Loucy (cell line): ENCODE data around the gene RHCE.

Experiments
- H2AFZ ChIP-seq: fragments of 200-600 bp; sonication (generic); 2 replicates; pipeline ENCODE4 v1.6.0; 2016; ENCODE audit warnings: antibody characterized with exemption, mild to moderate bottlenecking, low read length, moderate library complexity
- H3F3A ChIP-seq: fragments of 200-600 bp; 2 replicates; pipeline ENCODE4 v1.6.0; 2016; ENCODE audit warnings: antibody characterized with exemption, low read depth, mild to moderate bottlenecking
- H3K27me3 ChIP-seq: fragments of 200-600 bp; sonication (generic); 2 replicates; pipeline ENCODE4 v1.6.1; 2014; ENCODE audit warnings: low read length, mild to moderate bottlenecking; ENCODE audit not compliant: insufficient read depth, poor library complexity, severe bottlenecking
- H3K36me3 ChIP-seq: fragments of 200-600 bp; sonication (generic); 2 replicates; pipeline ENCODE4 v1.6.1; 2016; ENCODE audit warnings: low read length; ENCODE audit not compliant: insufficient read depth
- H3K4me1 ChIP-seq: fragments of 200-600 bp; sonication (generic); 2 replicates; pipeline ENCODE4 v1.5.1; 2014; ENCODE audit warnings: low read length, mild to moderate bottlenecking; ENCODE audit not compliant: insufficient read depth, poor library complexity, severe bottlenecking
- H3K4me2 ChIP-seq: fragments of 200-600 bp; sonication (generic); 2 replicates; pipeline ENCODE4 v1.6.0; 2014; ENCODE audit warnings: antibody characterized with exemption, low read length, low read depth, mild to moderate bottlenecking; ENCODE audit not compliant: poor library complexity, severe bottlenecking
- H3K4me3 ChIP-seq: fragments of 200-600 bp; sonication (generic); 2 replicates; pipeline ENCODE4 v1.5.1; 2014; ENCODE audit warnings: low read length, mild to moderate bottlenecking, mixed read lengths; ENCODE audit not compliant: poor library complexity, severe bottlenecking
- H3K79me2 ChIP-seq: fragments of 200-600 bp; sonication (generic); 2 replicates; pipeline ENCODE4 v1.6.1; 2014; ENCODE audit warnings: low read length; ENCODE audit not compliant: insufficient read depth
- H3K9ac ChIP-seq: fragments of 200-600 bp; sonication (generic); 2 replicates; pipeline ENCODE4 v1.6.0; 2014; ENCODE audit warnings: mild to moderate bottlenecking, low read depth, low read length, moderate library complexity; ENCODE audit not compliant: poor library complexity, severe bottlenecking
- H3K9me2 ChIP-seq: fragments of 200-600 bp; sonication (generic); replicated peaks from 2 replicates; pipeline ENCODE4 v1.6.1; 2016; ENCODE audit warnings: low read depth, low read length, mixed read lengths
- H3K9me3 ChIP-seq: fragments of 200-600 bp; sonication (generic); 2 replicates; pipeline ENCODE4 v1.6.1; 2014; ENCODE audit warnings: mild to moderate bottlenecking, antibody characterized with exemption, low read length, low read depth; ENCODE audit not compliant: insufficient read depth
- H4K20me1 ChIP-seq: fragments of 200-600 bp; sonication (generic); 2 replicates; pipeline ENCODE4 v1.6.0; 2014; ENCODE audit warnings: antibody characterized with exemption, low read length, mild to moderate bottlenecking; ENCODE audit not compliant: insufficient read depth, poor library complexity, severe bottlenecking
- CTCF ChIP-seq: fragments of 200-600 bp; sonication (generic); conservative IDR thresholded peaks from 2 replicates; pipeline ENCODE4 v1.5.1; 2014; ENCODE audit warnings: mild to moderate bottlenecking, antibody characterized with exemption, low read length
- EZH2phosphoT487 ChIP-seq: fragments of 200-600 bp; IDR thresholded peaks from 2 replicates; pipeline ENCODE4 v1.6.1; 2018; ENCODE audit warnings: antibody characterized with exemption, mild to moderate bottlenecking, moderate library complexity, borderline replicate concordance

The RHCE gene

GRCh38 chr1:25431955-25432719, 11.5 kb upstream of the RHCE start:
- Histone ChIP-seq H3K27me3 (no peaks in the 10 kb centered on the region), H3K9me3 (no peaks in the 10 kb centered on the region), H4K20me1 (peaks cover 58% of the 10 kb centered on the region), H3K36me3 (no peaks in the 10 kb centered on the region), H3K9ac (peak overlapping the region; percentile 69), H3K79me2 (peaks cover 62% of the 10 kb centered on the region), H3K4me3 (peak overlapping the region; percentile 77), H3K9me2 (no peaks in the 10 kb centered on the region), H3K4me1 (peaks cover 59% of the 10 kb centered on the region), H3K4me2 (peak overlapping the region; percentile 84), H3F3A (peaks cover 3% of the 10 kb centered on the region), H2AFZ (no peak overlapping the region)
- no peak for TF ChIP-seq EZH2phosphoT487
- TF ChIP-seq CTCF = no peak

GRCh38 chr1:25430967-25431881, 10.6 kb upstream of the RHCE start:
- Histone ChIP-seq H3K4me3 (peak overlapping the region; percentile 77), H4K20me1 (peaks cover 49% of the 10 kb centered on the region), H3K79me2 (peaks cover 53% of the 10 kb centered on the region), H3F3A (peaks cover 3% of the 10 kb centered on the region), H3K4me2 (peak overlapping the region; percentile 84), H3K9ac (peak overlapping the region; percentile 69), H3K27me3 (no peaks in the 10 kb centered on the region), H3K4me1 (peaks cover 52% of the 10 kb centered on the region), H3K9me2 (no peaks in the 10 kb centered on the region), H3K36me3 (no peaks in the 10 kb centered on the region), H3K9me3 (no peaks in the 10 kb centered on the region), H2AFZ (peak overlapping the region; percentile 91)
- TF ChIP-seq EZH2phosphoT487 (no peak), CTCF (no peak)

- Histone ChIP-seq H3K4me2 (peak within 1 kb of the TSS; percentile 96), H3K36me3 (no peaks in the 10 kb centered on the region), H3K9me3 (no peaks in the 10 kb centered on the region), H3K4me3 (peak within 1 kb of the TSS; percentile 77), H3K9ac (peak within 1 kb of the TSS; percentile 81), H3K4me1 (peaks cover 43% of the 10 kb centered on the region), H3F3A (peaks cover 3% of the 10 kb centered on the region), H3K9me2 (no peaks in the 10 kb centered on the region), H4K20me1 (peaks cover 40% of the 10 kb centered on the region), H3K27me3 (no peaks in the 10 kb centered on the region), H2AFZ (peak within 1 kb of the TSS; percentile 91), H3K79me2 (peaks cover 44% of the 10 kb centered on the region)
- TF ChIP-seq EZH2phosphoT487 = no peak
- TF ChIP-seq CTCF = no peak
These were observed 9.7 kb upstream of the RHCE start, which contains the start of gene MACO1 for GRCh38 chr1:25430073-25430966. Gene MACO1, plus strand, starts transcription at chr1:25430897. Its CDS starts 202 bp downstream, at chr1:25431099.
